ENCODE results near the gene NRCAM.

The NRCAM gene

DNA sequence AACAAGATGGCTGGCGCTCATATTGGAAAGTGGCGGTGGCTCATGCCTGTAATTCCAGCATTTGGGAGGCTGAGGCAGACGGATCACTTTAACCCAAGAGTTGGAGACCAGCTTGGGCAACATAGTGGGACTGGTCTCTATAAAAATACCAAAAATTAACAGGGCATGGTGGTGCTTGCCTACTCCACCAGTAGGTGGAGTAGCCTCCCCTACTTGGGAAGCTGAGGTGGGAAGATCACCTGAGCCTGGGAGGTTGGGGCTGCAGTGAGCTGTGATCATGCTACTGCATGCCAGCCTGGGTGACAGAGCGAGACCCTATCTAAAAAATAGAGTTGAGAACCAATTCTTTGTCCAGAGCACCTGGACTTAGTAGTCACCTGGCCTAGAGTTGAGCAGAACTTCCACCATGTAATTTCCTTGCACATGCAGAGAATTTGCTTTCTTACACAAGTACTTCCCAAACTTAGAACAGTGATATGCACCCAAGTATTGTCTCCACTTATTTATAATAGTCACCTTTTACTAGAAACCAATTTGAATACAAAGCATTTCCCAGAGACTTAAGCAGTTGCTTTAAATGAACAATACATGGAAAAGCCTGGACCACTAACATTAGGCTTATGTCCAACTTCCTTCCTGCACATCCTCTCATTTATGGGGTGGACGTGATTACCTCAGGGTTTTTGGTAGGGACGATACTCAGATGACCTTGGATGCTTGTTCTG is 342.0 kb downstream of the NRCAM start:
- no peak for DNase-seq

DNA sequence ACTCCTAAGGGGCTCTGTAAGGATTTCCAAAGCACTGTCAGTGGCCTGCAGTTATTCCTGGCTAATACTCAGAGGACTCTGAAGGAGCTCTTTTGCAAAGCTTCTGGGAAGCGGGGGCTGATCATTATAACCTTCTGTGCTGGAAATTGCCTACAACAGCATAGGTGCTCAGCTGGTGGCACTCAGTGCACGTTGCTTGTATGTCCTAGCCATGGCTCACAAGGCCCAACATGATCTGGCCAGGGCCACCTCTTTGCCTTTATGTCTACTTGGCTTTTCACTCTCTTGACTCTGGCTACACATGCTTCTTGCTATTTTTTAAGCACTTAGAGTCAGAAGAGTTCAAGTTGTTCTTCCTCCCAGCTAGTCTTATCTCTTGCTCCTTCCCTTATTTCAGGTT is 343.6 kb downstream of the NRCAM start:
- no peak for DNase-seq

DNA sequence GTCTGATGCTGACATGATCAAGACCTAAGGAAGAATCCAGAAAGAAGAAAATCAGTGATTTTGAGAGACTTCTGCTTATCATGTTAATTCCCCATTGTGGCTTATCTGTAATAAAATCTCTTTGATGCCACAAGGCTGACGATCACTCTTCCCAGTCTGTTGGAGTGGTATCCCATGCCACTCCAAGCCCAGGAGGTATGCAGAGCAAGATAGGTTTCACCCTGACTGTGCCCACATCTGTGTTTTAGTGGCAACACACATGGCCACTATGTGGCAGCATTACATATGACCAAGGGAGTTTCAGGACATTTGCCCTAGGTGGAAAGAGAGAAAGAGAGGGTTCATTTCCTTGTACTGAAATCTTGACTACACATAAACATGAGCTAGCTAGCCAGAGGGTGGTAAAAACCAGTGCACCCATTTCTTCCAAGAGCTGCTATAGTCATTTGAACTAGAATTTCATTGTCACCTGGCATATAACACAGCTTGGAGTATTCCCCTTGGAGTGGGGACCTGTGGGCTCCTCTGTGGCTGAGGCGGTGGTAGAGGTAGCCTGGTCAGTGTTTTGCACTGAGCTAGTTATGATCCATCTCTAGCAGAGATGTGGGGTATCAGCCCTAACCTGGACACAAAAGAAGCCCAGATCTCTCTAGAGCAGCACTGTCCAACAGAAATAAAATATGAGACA is 346.9 kb downstream of the NRCAM start:
- DNase-seq = no peak

DNA sequence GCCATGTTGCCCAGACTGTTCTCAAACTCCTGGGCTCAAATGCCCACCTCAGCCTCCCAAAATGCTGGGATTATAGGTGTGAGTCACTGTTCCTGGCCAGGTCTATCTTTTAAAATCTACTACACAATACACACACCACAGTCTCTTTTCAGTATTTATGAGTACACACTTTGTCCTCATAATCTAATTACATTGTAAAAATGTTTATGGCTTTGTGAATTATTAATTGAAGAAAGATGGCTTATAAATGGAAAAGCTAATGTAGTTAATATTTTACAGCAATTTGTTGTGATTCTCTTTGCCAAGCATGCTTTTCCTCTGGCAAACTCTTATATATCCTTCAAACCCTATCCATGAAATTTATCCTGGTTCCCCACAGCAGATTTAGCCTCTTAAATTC is 348.1 kb downstream of the NRCAM start:
- DNase-seq = no peak

DNA sequence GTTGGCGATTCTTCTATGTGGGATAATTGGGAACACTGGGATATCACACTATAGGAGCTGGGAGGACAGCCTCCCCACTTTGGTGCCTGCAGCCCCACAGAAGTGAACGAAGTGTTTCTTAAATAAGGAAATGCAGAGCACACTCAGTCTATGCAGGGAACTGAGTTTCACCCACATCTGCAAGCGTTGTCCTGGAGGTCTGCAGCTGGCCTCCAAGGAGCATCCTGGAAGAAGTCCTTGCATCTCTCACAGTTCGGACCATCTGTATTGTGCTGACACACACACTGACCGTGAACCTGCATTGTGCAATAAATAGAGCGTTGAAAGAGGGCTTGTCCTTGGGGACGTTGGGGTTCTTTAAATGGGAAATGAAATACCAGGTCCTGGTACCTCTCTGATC is 351.9 kb downstream of the NRCAM start:
- no peak for DNase-seq

DNA sequence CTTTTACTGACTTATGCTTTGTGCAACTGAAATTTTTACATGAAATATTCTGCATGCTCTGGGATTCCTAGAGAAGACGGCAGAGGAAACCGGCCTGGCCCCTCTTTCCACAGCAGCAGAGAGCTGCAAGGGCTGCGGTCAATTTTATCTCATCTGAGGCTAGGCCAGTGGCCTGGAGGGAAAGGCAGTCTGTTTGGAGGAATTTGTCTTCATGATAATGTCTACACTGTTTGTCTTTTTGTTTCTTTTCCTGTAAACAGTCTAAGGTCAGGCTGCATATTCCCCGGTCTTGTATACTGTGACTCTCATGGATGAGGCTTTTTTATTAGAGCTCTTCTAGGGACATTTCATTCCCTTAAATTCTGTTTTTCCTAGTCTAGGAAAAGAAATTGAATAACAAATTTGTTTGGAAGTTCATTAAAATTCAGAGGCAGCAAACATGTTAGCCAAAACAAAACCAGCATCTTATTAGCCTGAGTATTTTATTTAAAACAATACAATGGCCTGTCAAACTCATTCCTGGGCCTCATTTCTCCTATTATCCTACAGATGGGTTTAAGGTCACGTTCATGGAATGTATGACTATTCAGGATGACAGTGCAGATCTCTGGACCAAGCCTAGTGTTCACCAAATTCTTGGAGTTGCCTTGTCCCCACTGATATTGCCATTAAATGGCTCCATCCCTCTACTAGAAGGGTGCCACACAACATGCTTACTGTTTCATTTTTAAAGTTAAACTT is 352.5 kb downstream of the NRCAM start:
- no peak for DNase-seq

DNA sequence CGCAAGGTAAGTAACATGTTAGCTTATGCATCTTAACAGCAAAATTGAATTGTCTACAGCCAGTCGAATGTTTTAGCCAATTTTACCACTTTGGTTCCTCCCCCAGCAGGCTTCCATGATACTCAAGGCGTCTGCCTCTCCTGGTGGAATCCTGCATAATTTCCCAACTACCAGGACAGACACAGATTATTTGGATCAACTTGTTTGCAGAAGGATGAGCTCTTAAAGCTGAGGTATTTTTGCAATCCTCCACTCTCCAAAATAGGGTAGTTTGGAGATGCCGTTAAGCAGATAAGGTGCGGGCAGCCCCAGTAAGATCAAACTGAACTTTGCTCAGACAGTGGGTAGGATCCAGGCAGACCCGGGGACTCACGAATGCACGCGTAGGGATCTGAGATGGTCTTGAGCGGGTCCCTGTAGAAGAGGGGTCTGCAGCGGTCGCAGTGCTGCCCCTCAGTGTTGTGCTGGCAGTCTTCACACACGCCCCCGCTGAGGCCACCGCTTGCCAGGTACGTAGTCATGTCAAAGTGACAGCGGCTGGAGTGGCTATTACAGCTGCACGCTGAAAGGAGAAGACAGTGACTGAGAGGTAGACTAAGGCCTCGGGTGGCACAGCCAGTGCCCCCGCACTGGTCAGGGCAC is 353.4 kb downstream of the NRCAM start:
- DNase-seq = no peak

DNA sequence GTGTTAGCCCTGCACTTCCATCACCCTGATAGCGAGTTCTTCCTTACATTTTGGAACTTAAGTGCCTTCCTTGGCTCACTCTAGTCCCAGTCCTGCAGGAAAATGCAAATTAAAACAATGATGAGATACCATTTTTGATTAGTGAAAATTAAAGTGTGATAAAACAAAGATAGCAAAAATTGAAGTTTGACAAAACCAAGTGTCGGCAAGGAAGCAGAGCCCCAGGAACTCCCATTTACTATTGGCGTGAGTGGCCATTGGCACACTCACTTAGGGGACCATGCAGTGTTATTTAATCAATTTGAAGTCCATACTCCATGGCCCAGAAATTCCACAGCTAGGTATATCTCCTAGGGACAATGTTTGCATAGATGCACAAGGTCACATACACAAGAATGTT is 354.5 kb downstream of the NRCAM start:
- DNase-seq = no peak

DNA sequence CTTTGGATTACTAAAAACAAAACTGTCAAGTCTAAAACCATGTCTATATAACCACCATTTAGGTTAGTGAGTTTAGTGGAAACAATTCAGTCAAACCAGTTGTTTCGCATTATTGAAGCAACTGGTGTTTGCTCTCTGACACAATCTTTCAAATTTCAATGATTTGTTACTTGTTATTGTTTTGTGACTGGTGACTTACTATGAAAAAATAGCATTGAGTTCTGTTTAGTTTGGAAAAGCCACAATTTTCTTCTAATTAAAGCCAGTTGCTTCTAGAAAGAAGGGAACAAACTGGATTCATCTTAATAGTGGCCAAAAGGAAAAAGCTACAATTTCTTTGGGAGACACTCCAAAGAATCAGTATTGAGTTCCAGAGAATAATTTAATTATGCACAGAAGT is 356.5 kb downstream of the NRCAM start:
- no peak for DNase-seq

DNA sequence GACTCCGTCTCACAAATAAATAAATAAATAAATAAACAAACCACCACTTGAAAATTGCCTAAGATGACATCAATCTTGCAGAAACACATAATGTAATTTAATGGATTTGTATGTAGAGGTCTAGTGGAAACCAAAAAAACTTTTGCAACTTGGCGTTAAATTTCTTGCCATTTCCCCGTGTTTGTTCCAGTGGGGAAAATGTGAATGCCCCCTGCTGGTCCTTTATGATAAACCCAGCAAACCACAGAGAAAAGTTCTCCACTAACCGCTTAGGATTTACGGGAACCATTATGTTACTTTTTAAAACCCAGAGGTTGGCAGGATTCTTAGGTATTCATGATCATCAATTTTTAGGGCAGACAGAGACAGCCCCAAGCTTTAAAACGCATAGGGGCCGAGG is 358.5 kb downstream of the NRCAM start:
- no peak for DNase-seq

Data from activated naive CD4-positive, alpha-beta T cell (primary cell).